Mucosa of descending colon (tissue), 3 donors: ENCODE data around the gene SYNJ2. TPM values are rescaled to one million over a fixed set of nuclear protein-coding genes. Genes with fewer than 3 reads are reported as not detected.

Source experiments
- ATAC-seq: fragments of 200-7000 bp; cut with Tn5 transposase; one replicate; pipeline ENCODE4 v1.9.1; 2020; ENCODE audit warnings: mild to moderate bottlenecking, moderate library complexity
- DNase-seq, 3 donors: peaks; one replicate each; pipeline ENCODE4 v3.0.0-alpha.2; 2020
- H3K36me3 ChIP-seq: fragments of 200-600 bp; one replicate; pipeline ENCODE4 v1.8.0; 2021; ENCODE audit warnings: low read depth, mild to moderate bottlenecking
- H3K4me1 ChIP-seq: fragments of 200-600 bp; one replicate; pipeline ENCODE4 v1.8.0; 2021; ENCODE audit warnings: low read depth, mild to moderate bottlenecking
- H3K4me3 ChIP-seq: fragments of 200-600 bp; one replicate; pipeline ENCODE4 v1.8.0; 2021; ENCODE audit warnings: mild to moderate bottlenecking
- H3K9me3 ChIP-seq: fragments of 200-600 bp; one replicate; pipeline ENCODE4 v1.8.0; 2021; ENCODE audit warnings: mild to moderate bottlenecking
- CTCF ChIP-seq: fragments of 200-600 bp; IDR thresholded peaks from one replicate; pipeline ENCODE4 v1.8.0; 2022; ENCODE audit warnings: antibody characterized with exemption, mild to moderate bottlenecking
- intact Hi-C, 2 donors: fragments of 100-400 bp; cut with DNase I in 1 of 2; cut with micrococcal nuclease in 1 of 2; formaldehyde crosslinking; loops; one replicate each; pipeline versions ENCODE4 v1.11.0 to v1.11.1; 2022; cut with DNase I, micrococcal nuclease
- total RNA-seq, 3 donors: library from RNA; stranded (reverse); fragmentation: NEBNext Ultra II Directional in 2 of 3; extraction: Animal tissue kit (Norgen Biotek cat#: 25700) in 2 of 3; gene quantifications; one replicate each; pipeline versions ENCODE4 v1.2.1 to v1.2.4, GENCODE V29; 2021 to 2023
- donor health status: DM: no; HTN: no; CAD: no; lungs with moderate emphysema.
- donor health status: DM: no; HTN: no; CAD: no.
- donor health status: DM: no; HTN: yes; CAD: no.

SYNJ2 gene
- total RNA-seq, 3 donors from 2014 or later = 28.3 to 45.9 (median 39.6) TPM

GRCh38 chr6:157961153-157961831 lies 20.4 kb upstream of the SYNJ2 start:
- peaks cover 22% of the 10 kb centered on the region for H3K9me3 ChIP-seq

GRCh38 chr6:157961832-157962575 lies 19.7 kb upstream of the SYNJ2 start:
- no peak for ATAC-seq
- intact Hi-C loops = no loop called here
- no peak for TF ChIP-seq CTCF
- Histone ChIP-seq H3K4me1 (peaks cover 13% of the 10 kb centered on the region), H3K4me3 (no peak overlapping the region), H3K36me3 (no peaks in the 10 kb centered on the region), H3K9me3 (peaks cover 22% of the 10 kb centered on the region)
- no peak for DNase-seq

More at GRCh38 chr6:157961153-157961831, 20.4 kb upstream of the SYNJ2 start:
- Histone ChIP-seq H3K4me1 (peaks cover 11% of the 10 kb centered on the region), H3K36me3 (no peaks in the 10 kb centered on the region), H3K4me3 (no peak overlapping the region)
- DNase-seq (no peak), ATAC-seq (no peak)
- no peak for TF ChIP-seq CTCF
- intact Hi-C loops = no loop called here

- Histone ChIP-seq H3K9me3 (peaks cover 21% of the 10 kb centered on the region), H3K4me1 (peaks cover 21% of the 10 kb centered on the region), H3K36me3 (no peaks in the 10 kb centered on the region), H3K4me3 (no peak overlapping the region)
- intact Hi-C loops = no loop called here
- TF ChIP-seq CTCF = no peak
- ATAC-seq (no peak), DNase-seq (peak in 1 of 3 donors; percentile 25)
Observed at GRCh38 chr6:157962601-157963302, 18.9 kb upstream of the SYNJ2 start.

GRCh38 chr6:157964100-157964499 lies 17.6 kb upstream of the SYNJ2 start:
- Histone ChIP-seq H3K9me3 (peaks cover 8% of the 10 kb centered on the region), H3K4me3 (no peak overlapping the region), H3K36me3 (no peaks in the 10 kb centered on the region), H3K4me1 (peaks cover 25% of the 10 kb centered on the region)
- ATAC-seq = no peak
- DNase-seq = no peak
- no peak for TF ChIP-seq CTCF
- intact Hi-C loops = no loop called here

GRCh38 chr6:157965387-157965786 lies 16.3 kb upstream of the SYNJ2 start:
- Histone ChIP-seq H3K4me1 (peaks cover 25% of the 10 kb centered on the region), H3K4me3 (no peak overlapping the region), H3K9me3 (no peaks in the 10 kb centered on the region), H3K36me3 (no peaks in the 10 kb centered on the region)
- DNase-seq (no peak), ATAC-seq (no peak)
- intact Hi-C loops = no loop called here
- no peak for TF ChIP-seq CTCF
